MM.1S (cell line): Measurements from ENCODE around the gene ASCL2.

Experiments used
- DNase-seq: peaks from one replicate; pipeline ENCODE4 v3.0.0-alpha.2; 2015
- H2AFZ ChIP-seq: fragments of 300-600 bp; sonication (generic); 2 replicates; pipeline ENCODE4 v1.6.0; 2016; ENCODE audit warnings: antibody characterized with exemption, low read length
- H3F3A ChIP-seq: fragments of 300-600 bp; sonication (generic); 2 replicates; pipeline ENCODE4 v1.6.1; 2016; ENCODE audit warnings: mild to moderate bottlenecking, antibody characterized with exemption, low read length, moderate library complexity, mixed read lengths; ENCODE audit not compliant: insufficient read depth
- H3K27ac ChIP-seq: fragments of 300-600 bp; sonication (generic); 2 replicates; pipeline ENCODE4 v1.5.1; 2016; ENCODE audit warnings: mild to moderate bottlenecking, low read length
- H3K27me3 ChIP-seq: fragments of 300-600 bp; sonication (generic); replicated peaks from 2 replicates; pipeline ENCODE4 v1.6.0; 2016; ENCODE audit warnings: low read length; ENCODE audit not compliant: insufficient read depth
- H3K36me3 ChIP-seq: fragments of 300-600 bp; sonication (generic); replicated peaks from 2 replicates; pipeline ENCODE4 v1.6.1; 2016; ENCODE audit warnings: mild to moderate bottlenecking, low read length, mixed read lengths; ENCODE audit not compliant: insufficient read depth
- H3K4me1 ChIP-seq: fragments of 300-600 bp; sonication (generic); 2 replicates; pipeline ENCODE4 v1.6.1; 2016; ENCODE audit warnings: low read length, mixed read lengths
- H3K4me2 ChIP-seq: fragments of 300-600 bp; sonication (generic); 2 replicates; pipeline ENCODE4 v1.6.0; 2016; ENCODE audit warnings: low read depth, low read length
- H3K4me3 ChIP-seq: fragments of 300-600 bp; sonication (generic); 2 replicates; pipeline ENCODE4 v1.5.1; 2016; ENCODE audit warnings: low read length, mixed read lengths
- H3K79me2 ChIP-seq: fragments of 300-600 bp; sonication (generic); 2 replicates; pipeline ENCODE4 v1.6.1; 2016; ENCODE audit warnings: mixed run types, low read length, mixed read lengths
- H3K9ac ChIP-seq: fragments of 300-600 bp; sonication (generic); 2 replicates; pipeline ENCODE4 v1.6.1; 2016; ENCODE audit warnings: low read length, mixed read lengths
- H3K9me2 ChIP-seq: fragments of 300-600 bp; sonication (generic); replicated peaks from 2 replicates; pipeline ENCODE4 v1.6.1; 2016; ENCODE audit warnings: mild to moderate bottlenecking, low read length, mixed read lengths; ENCODE audit not compliant: insufficient read depth
- H3K9me3 ChIP-seq: fragments of 300-600 bp; sonication (generic); replicated peaks from 2 replicates; pipeline ENCODE4 v1.6.1; 2016; ENCODE audit warnings: mild to moderate bottlenecking, low read length, mixed read lengths; ENCODE audit not compliant: insufficient read depth
- H4K20me1 ChIP-seq: fragments of 300-600 bp; sonication (generic); 2 replicates; pipeline ENCODE4 v1.6.1; 2016; ENCODE audit warnings: mild to moderate bottlenecking, low read length, moderate library complexity, mixed read lengths; ENCODE audit not compliant: insufficient read depth
- CTCF ChIP-seq: fragments of 300-600 bp; sonication (generic); IDR thresholded peaks from 2 replicates; pipeline ENCODE4 v1.5.1; 2016; ENCODE audit warnings: antibody characterized with exemption, low read length, mixed read lengths
- EZH2 ChIP-seq: fragments of 300-600 bp; sonication (generic); optimal IDR thresholded peaks from 2 replicates; pipeline ENCODE3; 2017; ENCODE audit warnings: low read depth, mild to moderate bottlenecking, antibody characterized with exemption, low read length, mixed read lengths
- EZH2phosphoT487 ChIP-seq: fragments of 300-600 bp; sonication (generic); IDR thresholded peaks from 2 replicates; pipeline ENCODE4 v1.6.1; 2018; ENCODE audit warnings: antibody characterized with exemption, low read length

The ASCL2 gene

GRCh38 chr11:2280208-2280607 lies 9.8 kb upstream of the ASCL2 start:
- Histone ChIP-seq H3K9me2 (no peaks in the 10 kb centered on the region), H3K27ac (no peak overlapping the region), H3K27me3 (peaks cover 97% of the 10 kb centered on the region), H4K20me1 (no peaks in the 10 kb centered on the region), H3K4me3 (no peak overlapping the region), H3K4me1 (no peaks in the 10 kb centered on the region), H3K36me3 (no peaks in the 10 kb centered on the region), H3F3A (no peaks in the 10 kb centered on the region), H3K9ac (no peak overlapping the region), H3K4me2 (no peak overlapping the region), H3K9me3 (no peaks in the 10 kb centered on the region), H2AFZ (no peak overlapping the region), H3K79me2 (no peaks in the 10 kb centered on the region)
- TF ChIP-seq EZH2 (no peak), CTCF (no peak), EZH2phosphoT487 (no peak)
- no peak for DNase-seq

GRCh38 chr11:2277933-2278523 lies 7.6 kb upstream of the ASCL2 start:
- Histone ChIP-seq H4K20me1 (no peaks in the 10 kb centered on the region), H2AFZ (no peak overlapping the region), H3K9me3 (no peaks in the 10 kb centered on the region), H3K36me3 (no peaks in the 10 kb centered on the region), H3K27me3 (peaks cover 99% of the 10 kb centered on the region), H3K9me2 (no peaks in the 10 kb centered on the region), H3K79me2 (no peaks in the 10 kb centered on the region), H3K4me1 (no peaks in the 10 kb centered on the region), H3K27ac (no peak overlapping the region), H3K4me3 (no peak overlapping the region), H3F3A (no peaks in the 10 kb centered on the region), H3K4me2 (no peak overlapping the region), H3K9ac (no peak overlapping the region)
- no peak for TF ChIP-seq CTCF
- no peak for TF ChIP-seq EZH2
- no peak for TF ChIP-seq EZH2phosphoT487
- DNase-seq = no peak

- Histone ChIP-seq H3K9ac (no peak overlapping the region), H2AFZ (no peak overlapping the region), H3K27ac (no peak overlapping the region), H3K9me2 (no peaks in the 10 kb centered on the region), H4K20me1 (no peaks in the 10 kb centered on the region), H3K36me3 (no peaks in the 10 kb centered on the region), H3F3A (no peaks in the 10 kb centered on the region), H3K79me2 (no peaks in the 10 kb centered on the region), H3K4me1 (no peaks in the 10 kb centered on the region), H3K4me3 (no peak overlapping the region), H3K4me2 (peak overlapping the region; percentile 2; the same call in 1 of the 2 replicates), H3K9me3 (no peaks in the 10 kb centered on the region), H3K27me3 (peaks cover 99% of the 10 kb centered on the region)
- TF ChIP-seq CTCF = no peak
- no peak for TF ChIP-seq EZH2phosphoT487
- no peak for TF ChIP-seq EZH2
- no peak for DNase-seq
These were observed 6.6 kb upstream of the ASCL2 start for GRCh38 chr11:2277008-2277346.
